HG03025 (cell line): Measurements from ENCODE around the gene TIMM17B.
"Not testable (repeated sequence)": the region's sequence is repeated elsewhere in the genome, so short reads cannot be mapped to it uniquely, and the experiment has no call there.

ENCODE experiments used
- ATAC-seq: cut with Tn5 transposase; IDR thresholded peaks from one replicate; pipeline ENCODE4 v1.9.1; 2021; ENCODE audit warnings: mild to moderate bottlenecking, moderate library complexity; ENCODE audit not compliant: unreplicated experiment, low FRiP score

TIMM17B gene

GRCh38 chrX:48897157-48897624 lies 377 bp downstream of the TIMM17B start:
- peak; percentile 20 for ATAC-seq

GRCh38 chrX:48896611-48897011 lies 957 bp downstream of the TIMM17B start:
- ATAC-seq: no peak

DNA sequence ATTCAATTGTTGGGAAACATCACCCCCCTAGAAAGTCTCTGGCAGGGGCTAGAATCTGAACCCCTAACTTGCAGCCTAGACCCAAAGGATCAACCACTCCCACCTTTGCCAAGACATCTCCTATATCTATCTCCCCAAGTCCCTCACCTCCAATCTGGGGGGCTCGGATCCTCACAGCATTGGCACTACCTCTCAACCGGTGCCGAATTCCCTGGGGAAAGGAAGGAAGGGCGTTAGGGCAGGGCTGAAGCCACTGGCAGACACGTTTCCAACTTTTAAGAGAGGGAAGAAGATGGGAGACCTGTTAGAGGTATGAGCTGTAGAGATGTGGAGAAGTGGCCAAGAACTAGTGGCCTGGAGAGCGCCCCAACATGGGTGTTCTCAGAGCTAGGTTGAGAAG lies 2.7 kb downstream of the TIMM17B start:
- no peak for ATAC-seq

- ATAC-seq: no peak
Measured at GRCh38 chrX:48893556-48894348, 3.8 kb downstream of the TIMM17B start.

DNA sequence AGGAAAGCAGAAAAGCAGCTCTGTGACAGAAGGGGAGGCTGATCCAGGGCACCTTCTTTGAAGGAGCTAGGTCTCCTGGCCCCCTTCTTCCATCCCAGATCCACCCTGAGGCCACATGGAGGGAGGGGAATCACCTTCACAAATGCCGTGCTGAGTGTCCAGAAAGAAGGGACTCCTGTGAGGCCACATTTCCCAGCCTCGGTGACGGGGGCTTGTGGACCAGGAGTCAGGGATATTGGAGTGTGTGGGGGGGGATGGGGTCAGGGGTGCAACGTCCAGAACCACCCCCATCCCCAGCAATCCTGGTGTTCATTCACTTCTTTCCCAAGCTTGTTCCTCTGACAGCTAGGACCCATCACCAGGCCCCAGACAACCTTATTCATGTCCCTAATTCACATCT lies 4.7 kb downstream of the TIMM17B start:
- no peak for ATAC-seq

DNA sequence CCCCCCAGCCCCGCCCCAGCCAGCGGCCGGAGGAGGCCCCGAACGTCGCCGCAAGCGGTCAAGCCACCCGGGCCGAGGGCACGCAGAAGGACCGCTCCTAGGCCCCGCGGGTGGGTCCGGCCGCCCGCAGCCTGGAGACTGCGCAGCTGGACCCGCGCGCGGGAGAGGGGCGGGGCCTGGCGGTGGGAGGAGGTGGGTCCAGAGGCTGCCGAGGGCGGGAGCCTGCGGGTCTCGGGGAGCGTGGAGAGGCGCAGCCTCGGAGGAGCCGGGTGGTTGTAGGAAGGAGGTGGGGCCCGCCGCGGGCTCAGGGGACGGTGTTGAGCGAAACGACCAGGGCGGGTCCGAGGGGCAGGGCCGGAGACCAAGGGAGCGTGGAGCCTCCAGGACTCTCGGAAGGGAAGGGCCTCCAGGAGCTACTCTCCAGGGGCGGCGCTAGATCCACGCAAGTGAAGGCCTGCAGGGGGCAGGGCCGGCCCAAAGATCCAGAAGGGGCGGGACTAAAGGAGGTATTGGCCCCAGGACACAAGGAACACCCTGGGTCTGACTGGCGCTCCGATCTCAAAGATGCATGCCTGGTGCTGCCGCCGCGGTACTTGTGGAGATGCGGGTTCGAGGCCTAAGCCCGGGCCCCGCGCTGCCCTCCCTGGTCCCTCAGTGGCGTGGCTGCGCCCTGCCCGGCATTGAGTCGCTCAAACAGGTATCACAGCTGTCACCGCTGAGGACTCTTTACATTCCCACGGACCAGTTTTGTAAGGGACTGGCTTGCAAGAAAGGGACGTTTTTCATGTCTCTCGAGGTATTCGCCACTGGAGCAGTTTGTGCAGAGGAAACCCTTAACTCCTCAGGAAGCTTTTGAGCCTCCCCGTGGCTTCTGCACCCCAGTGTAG lies 5.9 kb downstream of the TIMM17B start:
- ATAC-seq: peak; percentile 59

DNA sequence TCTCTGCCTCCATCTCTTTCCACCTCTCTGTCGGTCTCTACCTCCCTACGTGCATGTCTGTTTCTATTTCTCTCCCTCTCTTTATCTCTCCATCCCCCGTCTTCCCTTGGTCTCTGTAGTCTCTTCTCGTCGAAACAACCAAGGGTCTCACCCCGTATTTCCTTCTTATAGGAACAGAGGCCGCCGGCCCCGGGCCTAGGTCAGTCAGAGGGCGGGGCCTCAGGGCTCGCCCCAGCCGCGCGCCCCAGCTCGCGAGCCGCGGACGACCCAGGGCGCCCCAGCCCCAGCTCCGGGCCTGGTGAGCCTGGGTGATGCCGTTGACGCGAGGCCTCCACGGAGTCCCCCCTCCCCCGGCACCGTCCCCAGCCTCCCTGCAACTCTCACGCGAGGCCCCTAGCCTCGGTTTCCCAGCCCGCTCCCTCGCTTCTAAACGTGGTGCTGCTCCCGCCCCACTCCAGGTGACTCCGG lies 6.6 kb downstream of the TIMM17B start:
- ATAC-seq: peak; percentile 45

DNA sequence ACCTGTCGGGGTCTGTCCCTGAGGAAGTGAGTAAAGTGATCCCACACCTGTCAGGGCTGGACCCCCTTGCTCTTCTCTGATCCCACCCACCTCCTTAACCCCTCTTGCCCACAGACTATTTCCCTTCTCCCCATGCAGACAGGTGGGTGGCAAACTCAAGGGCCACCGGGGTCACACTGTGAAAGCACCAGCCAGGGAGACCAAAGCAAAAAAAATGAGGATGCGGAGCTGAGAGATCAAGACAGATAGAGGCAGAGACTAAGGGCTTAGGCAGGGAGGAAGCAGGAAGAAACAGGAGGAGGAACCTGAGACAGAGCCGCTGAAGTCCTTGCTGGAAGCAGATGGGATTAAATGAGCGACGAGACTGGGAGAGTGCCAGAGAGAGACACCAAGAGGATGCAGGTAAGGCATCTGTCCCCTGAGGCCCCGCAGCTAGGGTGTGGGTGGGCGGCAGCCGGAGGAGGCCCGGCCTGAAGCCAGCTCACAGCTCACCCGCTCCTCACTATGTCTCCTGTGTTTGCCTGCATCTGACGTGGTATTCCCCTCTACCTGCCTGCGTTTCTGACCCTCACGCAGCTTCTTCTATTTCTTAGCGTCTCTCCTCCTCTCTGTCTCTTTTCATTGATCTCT lies 7.2 kb downstream of the TIMM17B start:
- ATAC-seq: no peak

GRCh38 chrX:48886586-48886985 lies 11.0 kb downstream of the TIMM17B start:
- not testable (repeated sequence) for ATAC-seq

DNA sequence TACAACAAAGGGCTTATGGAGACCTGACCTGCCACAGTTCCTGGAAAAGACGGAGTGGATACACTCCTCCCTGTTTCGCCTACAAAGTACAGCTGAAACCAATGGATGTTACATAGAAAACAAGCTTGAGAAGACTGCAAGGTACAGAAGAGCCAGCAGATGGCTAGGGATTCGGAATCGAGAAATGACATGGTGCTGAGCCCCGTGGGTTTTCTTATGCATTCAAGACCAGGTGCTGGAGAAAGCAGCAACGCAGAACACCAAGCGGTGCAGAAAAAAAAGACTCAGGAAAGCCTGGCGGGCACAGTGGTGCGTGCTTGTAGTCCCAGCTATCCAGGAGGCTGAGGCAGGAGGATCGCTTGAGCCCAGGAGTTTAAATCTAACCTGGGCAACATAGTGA lies 13.8 kb downstream of the TIMM17B start:
- ATAC-seq: no peak

- ATAC-seq: not testable (repeated sequence)
Measured at GRCh38 chrX:48876944-48877343, 20.6 kb downstream of the TIMM17B start.

DNA sequence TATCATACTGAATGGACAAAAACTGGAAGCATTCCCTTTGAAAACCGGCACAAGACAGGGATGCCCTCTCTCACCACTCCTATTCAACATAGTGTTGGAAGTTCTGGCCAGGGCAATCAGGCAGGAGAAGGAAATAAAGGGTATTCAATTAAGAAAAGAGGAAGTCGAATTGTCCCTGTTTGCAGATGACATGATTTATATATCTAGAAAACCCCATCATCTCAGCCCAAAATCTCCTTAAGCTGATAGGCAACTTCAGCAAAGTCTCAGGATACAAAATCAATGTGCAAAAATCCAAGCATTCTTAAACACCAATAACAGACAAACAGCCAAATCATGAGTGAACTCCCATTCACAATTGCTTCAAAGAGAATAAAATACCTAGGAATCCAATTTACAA lies 25.6 kb downstream of the TIMM17B start:
- ATAC-seq: not testable (repeated sequence)

GRCh38 chrX:48864210-48864609 lies 33.4 kb downstream of the TIMM17B start:
- no peak for ATAC-seq

DNA sequence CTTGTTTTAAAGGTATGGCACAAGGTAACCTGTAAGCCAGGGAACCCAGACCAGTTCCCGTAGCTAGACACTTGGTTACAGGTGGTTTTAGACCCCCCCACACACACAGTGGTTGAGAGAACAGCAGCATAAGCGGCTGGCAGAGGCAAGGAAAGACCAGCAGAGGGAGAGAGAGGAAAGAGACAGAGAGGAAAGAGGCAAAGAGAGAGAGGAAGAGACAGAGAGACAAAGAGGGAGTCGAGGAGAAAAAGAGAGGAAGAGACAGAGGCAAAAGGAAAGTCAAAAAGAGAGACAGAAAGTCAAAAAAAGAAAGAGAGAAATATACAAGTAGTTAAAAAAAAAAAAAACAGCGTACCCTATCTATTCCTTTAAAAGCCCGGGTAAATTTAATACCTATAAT lies 42.7 kb downstream of the TIMM17B start:
- ATAC-seq: no peak

- not testable (repeated sequence) for ATAC-seq
Measured at GRCh38 chrX:48854121-48854804, 43.3 kb downstream of the TIMM17B start.

GRCh38 chrX:48853494-48853893 lies 44.1 kb downstream of the TIMM17B start:
- ATAC-seq: not testable (repeated sequence)

DNA sequence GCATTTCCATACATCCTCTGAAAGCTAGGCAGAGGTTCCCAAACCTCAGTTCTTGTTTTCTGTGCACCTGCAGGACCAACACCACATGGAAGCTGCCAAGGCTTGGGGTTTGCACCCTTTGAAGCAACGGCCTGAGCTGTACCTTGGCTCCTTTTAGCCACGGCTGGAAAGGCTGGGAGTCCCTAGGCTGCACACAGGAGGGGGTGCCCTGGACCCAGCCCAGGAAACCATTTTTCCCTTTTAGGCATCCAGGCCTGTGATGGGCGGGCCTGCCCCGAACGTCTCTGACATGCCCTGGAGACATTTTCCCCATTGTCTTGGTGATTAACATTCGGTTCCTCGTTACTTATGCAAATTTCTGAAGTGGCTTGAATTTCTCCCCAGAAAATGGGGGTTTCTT lies 44.7 kb downstream of the TIMM17B start:
- ATAC-seq: no peak

- ATAC-seq: no peak
Measured at GRCh38 chrX:48848847-48849246, 48.7 kb downstream of the TIMM17B start.
